B cell (primary cell): ENCODE measurements around the gene MEIS2.

ENCODE experiments used
- EZH2 ChIP-seq: IDR thresholded peaks from 2 replicates; pipeline ENCODE4 v1.6.1; 2012; ENCODE audit warnings: borderline replicate concordance, low read depth, mild to moderate bottlenecking, moderate library complexity, low read length; ENCODE audit not compliant: insufficient read depth, poor library complexity, severe bottlenecking
- TF ChIP-seq, protein P1 (sequence below): fragments of 200-600 bp; IDR thresholded peaks from one replicate; pipeline ENCODE4 v1.8.0; 2022; ENCODE audit warnings: antibody characterized with exemption, mild to moderate bottlenecking

DNA sequence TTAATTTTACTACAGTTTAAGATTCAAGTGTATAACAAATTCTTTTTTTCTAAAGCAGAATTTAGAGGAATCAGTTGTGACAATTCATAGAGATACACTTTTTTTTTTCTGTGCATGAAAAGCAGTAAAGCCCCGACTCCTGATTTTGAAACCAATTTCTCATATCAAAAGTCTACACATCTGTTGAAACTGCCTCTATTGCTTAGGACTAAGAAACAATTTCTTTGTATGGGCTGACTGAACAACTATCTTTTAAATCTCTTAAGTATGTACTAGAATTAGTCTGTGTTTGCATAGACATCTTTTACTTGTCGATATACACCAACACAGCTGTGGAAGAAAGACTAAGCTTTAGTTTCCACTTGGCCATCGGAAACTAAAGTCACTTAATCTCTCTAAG lies 127.6 kb downstream of the MEIS2 start:
- TF ChIP-seq, protein P1, sequence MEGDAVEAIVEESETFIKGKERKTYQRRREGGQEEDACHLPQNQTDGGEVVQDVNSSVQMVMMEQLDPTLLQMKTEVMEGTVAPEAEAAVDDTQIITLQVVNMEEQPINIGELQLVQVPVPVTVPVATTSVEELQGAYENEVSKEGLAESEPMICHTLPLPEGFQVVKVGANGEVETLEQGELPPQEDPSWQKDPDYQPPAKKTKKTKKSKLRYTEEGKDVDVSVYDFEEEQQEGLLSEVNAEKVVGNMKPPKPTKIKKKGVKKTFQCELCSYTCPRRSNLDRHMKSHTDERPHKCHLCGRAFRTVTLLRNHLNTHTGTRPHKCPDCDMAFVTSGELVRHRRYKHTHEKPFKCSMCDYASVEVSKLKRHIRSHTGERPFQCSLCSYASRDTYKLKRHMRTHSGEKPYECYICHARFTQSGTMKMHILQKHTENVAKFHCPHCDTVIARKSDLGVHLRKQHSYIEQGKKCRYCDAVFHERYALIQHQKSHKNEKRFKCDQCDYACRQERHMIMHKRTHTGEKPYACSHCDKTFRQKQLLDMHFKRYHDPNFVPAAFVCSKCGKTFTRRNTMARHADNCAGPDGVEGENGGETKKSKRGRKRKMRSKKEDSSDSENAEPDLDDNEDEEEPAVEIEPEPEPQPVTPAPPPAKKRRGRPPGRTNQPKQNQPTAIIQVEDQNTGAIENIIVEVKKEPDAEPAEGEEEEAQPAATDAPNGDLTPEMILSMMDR = no peak
- TF ChIP-seq EZH2 = no peak
